ENCODE measurements around the gene UNKL. TPM values are rescaled to one million over a fixed set of nuclear protein-coding genes. Genes with fewer than 3 reads are reported as not detected.

The UNKL gene
- total RNA-seq, 1 donor from 2014 or later = 26.2 TPM

- DNase-seq (ENCODE audit: low read depth, low spot score) = no peak
- H3K4me3 Mint-ChIP-seq = no peak overlapping the region
- no peak for TF ChIP-seq CTCF (conservative IDR thresholded peaks at IDR 0.05)
These were observed 39.8 kb downstream of the UNKL start for GRCh38 chr16:1374418-1375297.

GRCh38 chr16:1372292-1372950 is 42.1 kb downstream of the UNKL start:
- no peak for DNase-seq (ENCODE audit: low read depth, low spot score)
- no peaks in the 10 kb centered on the region for H3K4me1 Mint-ChIP-seq
- H3K27me3 Mint-ChIP-seq (ENCODE audit: low read depth) = no peaks in the 10 kb centered on the region
- no peaks in the 10 kb centered on the region for H3K9me3 Mint-ChIP-seq
- no peak for TF ChIP-seq CTCF (conservative IDR thresholded peaks at IDR 0.05)
- H3K27ac Mint-ChIP-seq (ENCODE audit: unreplicated experiment) = no peak overlapping the region
- no peaks in the 10 kb centered on the region for H3K36me3 Mint-ChIP-seq (ENCODE audit: low read depth)
- H3K4me3 Mint-ChIP-seq = no peak overlapping the region

More at GRCh38 chr16:1374418-1375297, 39.8 kb downstream of the UNKL start:
- H3K36me3 Mint-ChIP-seq (ENCODE audit: low read depth) = no peaks in the 10 kb centered on the region
- peaks cover 14% of the 10 kb centered on the region for H3K4me1 Mint-ChIP-seq
- H3K9me3 Mint-ChIP-seq = no peaks in the 10 kb centered on the region
- H3K27ac Mint-ChIP-seq (ENCODE audit: unreplicated experiment) = no peak overlapping the region
- peaks cover 2% of the 10 kb centered on the region for H3K27me3 Mint-ChIP-seq (ENCODE audit: low read depth)

GRCh38 chr16:1371054-1371978 is 43.2 kb downstream of the UNKL start:
- no peak for TF ChIP-seq CTCF (conservative IDR thresholded peaks at IDR 0.05)
- Mint-ChIP-seq H3K4me1 (no peaks in the 10 kb centered on the region), H3K27ac (ENCODE audit: unreplicated experiment) (no peak overlapping the region), H3K9me3 (no peaks in the 10 kb centered on the region), H3K27me3 (ENCODE audit: low read depth) (no peaks in the 10 kb centered on the region), H3K36me3 (ENCODE audit: low read depth) (no peaks in the 10 kb centered on the region), H3K4me3 (no peak overlapping the region)
- DNase-seq (ENCODE audit: low read depth, low spot score) = no peak

- Mint-ChIP-seq H3K27ac (ENCODE audit: unreplicated experiment) (no peak overlapping the region), H3K36me3 (ENCODE audit: low read depth) (peaks cover 3% of the 10 kb centered on the region), H3K4me1 (no peaks in the 10 kb centered on the region), H3K27me3 (ENCODE audit: low read depth) (no peaks in the 10 kb centered on the region), H3K9me3 (no peaks in the 10 kb centered on the region), H3K4me3 (no peak overlapping the region)
- DNase-seq (ENCODE audit: low read depth, low spot score) = no peak
- no peak for TF ChIP-seq CTCF (conservative IDR thresholded peaks at IDR 0.05)
These were observed 46.9 kb downstream of the UNKL start for GRCh38 chr16:1367486-1368174.
